ENCODE measurements around the gene TBL1X. TPM values are rescaled to one million over a fixed set of nuclear protein-coding genes. Genes with fewer than 3 reads are reported as not detected.
"Not testable (repeated sequence)": the region's sequence is repeated elsewhere in the genome, so short reads cannot be mapped to it uniquely, and the experiment has no call there.

Gene TBL1X
- total RNA-seq, 2 experiments from 2014 or later, result 16.1 to 35.7 TPM

DNA sequence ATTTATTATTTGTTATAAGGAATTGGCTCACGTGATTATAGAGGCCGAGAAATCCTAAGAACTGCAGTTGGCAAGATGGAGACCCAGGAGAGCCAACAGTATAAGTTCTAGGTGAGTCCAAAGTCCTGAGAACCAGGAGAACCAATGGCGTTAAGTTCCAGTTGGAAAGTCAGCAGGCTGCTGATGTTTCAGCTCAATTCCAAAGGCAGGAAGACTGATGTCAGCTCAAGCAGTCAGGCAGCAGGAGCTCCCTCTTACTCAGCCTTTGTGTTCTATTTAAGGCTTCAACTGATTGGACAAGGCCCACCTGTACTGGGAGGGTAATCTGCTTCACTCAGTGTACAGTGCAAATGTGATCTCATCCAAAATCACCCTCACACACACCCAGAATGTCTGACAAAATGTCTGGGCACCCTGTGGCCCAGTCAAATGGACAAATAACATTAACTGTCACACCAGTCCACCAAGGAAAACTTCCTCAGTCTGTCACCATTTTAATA lies 30.8 kb upstream of the TBL1X start:
- H3K4me3 ChIP-seq (ENCODE audit: low read depth, low read length, poor library complexity, severe bottlenecking), result no peak overlapping the region
- BruUV-seq (replicated peaks), result no TSS peak
- no peak overlapping the region for H3K4me2 ChIP-seq (ENCODE audit: low read length)
- DNase-seq (ENCODE audit: low spot score), result no peak
- H3K36me3 ChIP-seq (ENCODE audit: insufficient read depth, low read length), result no peaks in the 10 kb centered on the region
- H3K79me2 ChIP-seq (ENCODE audit: insufficient read depth, low read depth, low read length), result no peaks in the 10 kb centered on the region
- no peak overlapping the region for H3K27ac ChIP-seq (ENCODE audit: low read depth, low read length, poor library complexity, severe bottlenecking)
- H3K4me1 ChIP-seq (ENCODE audit: insufficient read depth, low read length, poor library complexity, severe bottlenecking), result no peaks in the 10 kb centered on the region
- H2AFZ ChIP-seq (ENCODE audit: low read length), result no peak overlapping the region
- no peaks in the 10 kb centered on the region for H3K9me2 ChIP-seq (ENCODE audit: insufficient read depth, low read length)
- no peak for TF ChIP-seq EZH2phosphoT487 (IDR thresholded peaks at IDR 0.05; ENCODE audit: borderline replicate concordance, low read depth, low read length)
- TF ChIP-seq, protein P1, sequence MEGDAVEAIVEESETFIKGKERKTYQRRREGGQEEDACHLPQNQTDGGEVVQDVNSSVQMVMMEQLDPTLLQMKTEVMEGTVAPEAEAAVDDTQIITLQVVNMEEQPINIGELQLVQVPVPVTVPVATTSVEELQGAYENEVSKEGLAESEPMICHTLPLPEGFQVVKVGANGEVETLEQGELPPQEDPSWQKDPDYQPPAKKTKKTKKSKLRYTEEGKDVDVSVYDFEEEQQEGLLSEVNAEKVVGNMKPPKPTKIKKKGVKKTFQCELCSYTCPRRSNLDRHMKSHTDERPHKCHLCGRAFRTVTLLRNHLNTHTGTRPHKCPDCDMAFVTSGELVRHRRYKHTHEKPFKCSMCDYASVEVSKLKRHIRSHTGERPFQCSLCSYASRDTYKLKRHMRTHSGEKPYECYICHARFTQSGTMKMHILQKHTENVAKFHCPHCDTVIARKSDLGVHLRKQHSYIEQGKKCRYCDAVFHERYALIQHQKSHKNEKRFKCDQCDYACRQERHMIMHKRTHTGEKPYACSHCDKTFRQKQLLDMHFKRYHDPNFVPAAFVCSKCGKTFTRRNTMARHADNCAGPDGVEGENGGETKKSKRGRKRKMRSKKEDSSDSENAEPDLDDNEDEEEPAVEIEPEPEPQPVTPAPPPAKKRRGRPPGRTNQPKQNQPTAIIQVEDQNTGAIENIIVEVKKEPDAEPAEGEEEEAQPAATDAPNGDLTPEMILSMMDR (conservative IDR thresholded peaks at IDR 0.05; ENCODE audit: low read length), result no peak
- ChIA-PET CTCF (ENCODE audit: unreplicated experiment) (no interaction called here), POLR2A (interaction anchor here (0.5 kb wide), 1 partner anchor 15 kb away, joined by 5 read pairs; no protein-coding TSS in a partner anchor)
- intact Hi-C loops (cut with micrococcal nuclease; ENCODE audit: unreplicated experiment), result no loop called here
- no peaks in the 10 kb centered on the region for H4K20me1 ChIP-seq (ENCODE audit: insufficient read depth, low read length)
- H3K9me3 ChIP-seq (ENCODE audit: low read length), result no peaks in the 10 kb centered on the region

DNA sequence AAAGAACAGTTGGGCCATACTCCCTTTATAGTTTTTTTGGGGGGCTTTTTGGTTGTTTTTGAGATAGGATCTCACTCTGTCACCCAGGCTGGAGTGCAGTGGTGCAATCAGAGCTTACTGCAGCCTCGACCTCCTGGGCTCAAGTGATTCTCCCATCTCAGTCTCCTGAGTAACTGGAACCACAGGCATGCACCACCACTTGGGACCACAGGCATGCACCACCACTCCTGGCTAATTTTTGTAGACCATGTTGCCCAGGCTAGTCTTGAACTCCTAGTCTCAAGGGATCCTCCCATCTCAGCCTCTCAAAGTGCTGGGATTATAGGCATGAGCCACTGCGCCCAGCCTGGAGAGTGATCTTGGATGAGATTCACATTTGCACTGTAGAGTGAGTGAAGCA lies 29.8 kb upstream of the TBL1X start:
- POLR2A ChIA-PET; H3K9me2 ChIP-seq (ENCODE audit: insufficient read depth, low read length); DNase-seq (ENCODE audit: low spot score); H3K36me3 ChIP-seq (ENCODE audit: insufficient read depth, low read length); H3K27ac ChIP-seq (ENCODE audit: low read depth, low read length, poor library complexity, severe bottlenecking); H4K20me1 ChIP-seq (ENCODE audit: insufficient read depth, low read length); H3K4me3 ChIP-seq (ENCODE audit: low read depth, low read length, poor library complexity, severe bottlenecking); intact Hi-C loops (cut with micrococcal nuclease; ENCODE audit: unreplicated experiment); H3K9me3 ChIP-seq (ENCODE audit: low read length); BruUV-seq (replicated peaks); CTCF ChIA-PET (ENCODE audit: unreplicated experiment); H3K4me1 ChIP-seq (ENCODE audit: insufficient read depth, low read length, poor library complexity, severe bottlenecking); H3K4me2 ChIP-seq (ENCODE audit: low read length); H2AFZ ChIP-seq (ENCODE audit: low read length); H3K79me2 ChIP-seq (ENCODE audit: insufficient read depth, low read depth, low read length): not testable (repeated sequence)

DNA sequence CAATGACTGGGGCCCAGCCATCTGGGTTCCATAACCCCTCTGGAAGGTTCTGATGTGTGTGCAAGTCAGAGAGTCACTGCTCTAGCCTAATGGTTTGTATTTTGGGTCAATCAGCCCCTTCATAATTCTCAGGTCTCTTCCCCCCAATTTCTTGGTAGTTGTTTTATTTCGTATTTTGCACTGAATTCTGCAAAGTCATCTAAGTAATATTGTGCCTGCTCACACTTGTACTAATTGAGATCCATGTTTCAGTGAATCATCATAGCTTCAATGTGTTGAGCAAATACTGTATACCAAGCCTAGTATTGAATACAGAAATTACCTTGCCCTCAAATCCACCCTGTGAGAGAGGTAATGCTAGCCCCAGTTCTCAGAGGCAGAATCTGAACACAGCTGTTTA lies 28.0 kb upstream of the TBL1X start:
- CTCF ChIA-PET (ENCODE audit: unreplicated experiment), result no interaction called here
- H3K4me3 ChIP-seq (ENCODE audit: low read depth, low read length, poor library complexity, severe bottlenecking), result no peak overlapping the region
- no peak overlapping the region for H3K27ac ChIP-seq (ENCODE audit: low read depth, low read length, poor library complexity, severe bottlenecking)
- no peaks in the 10 kb centered on the region for H3K9me3 ChIP-seq (ENCODE audit: low read length)
- no TSS peak for BruUV-seq (replicated peaks)
- TF ChIP-seq EZH2phosphoT487 (IDR thresholded peaks at IDR 0.05; ENCODE audit: borderline replicate concordance, low read depth, low read length), result no peak
- TF ChIP-seq, protein P1 (conservative IDR thresholded peaks at IDR 0.05; ENCODE audit: low read length), result no peak
- H3K36me3 ChIP-seq (ENCODE audit: insufficient read depth, low read length), result no peaks in the 10 kb centered on the region
- H3K9me2 ChIP-seq (ENCODE audit: insufficient read depth, low read length), result no peaks in the 10 kb centered on the region
- DNase-seq (ENCODE audit: low spot score), result no peak
- no peaks in the 10 kb centered on the region for H4K20me1 ChIP-seq (ENCODE audit: insufficient read depth, low read length)
- no peak overlapping the region for H3K4me2 ChIP-seq (ENCODE audit: low read length)
- H2AFZ ChIP-seq (ENCODE audit: low read length), result no peak overlapping the region
- H3K79me2 ChIP-seq (ENCODE audit: insufficient read depth, low read depth, low read length), result no peaks in the 10 kb centered on the region
- H3K4me1 ChIP-seq (ENCODE audit: insufficient read depth, low read length, poor library complexity, severe bottlenecking), result peaks cover 7% of the 10 kb centered on the region
- intact Hi-C loops (cut with micrococcal nuclease; ENCODE audit: unreplicated experiment), result no loop called here
- POLR2A ChIA-PET, result interaction anchor here (0.7 kb wide), 1 partner anchor 22 kb away, joined by 3 read pairs; no protein-coding TSS in a partner anchor

Measured in OCI-LY7 (cell line).